SU-DHL-6 (cell line): Measurements from ENCODE around the gene LAMA2.

Experiments used
- CTCF ChIP-seq: fragments of 200-600 bp; sonication (generic); IDR thresholded peaks from one replicate; pipeline ENCODE4 v1.5.1; 2017; ENCODE audit warnings: antibody characterized with exemption, mild to moderate bottlenecking, low read length, moderate library complexity; ENCODE audit not compliant: insufficient read depth, poor library complexity, severe bottlenecking
- EZH2phosphoT487 ChIP-seq: fragments of 200-600 bp; sonication (generic), shearing (Covaris generic); conservative IDR thresholded peaks from 2 replicates; pipeline ENCODE4 v1.6.1; 2018; ENCODE audit warnings: mild to moderate bottlenecking, antibody characterized with exemption, low read length, moderate library complexity, mixed read lengths

- TF ChIP-seq EZH2phosphoT487 (no peak), CTCF (no peak)
These were observed 359.6 kb downstream of the LAMA2 start for GRCh38 chr6:129242546-129242945.
